ENCODE results near the gene TFIP11.

GRCh38 chr22:26548303-26548702 lies 36.0 kb upstream of the TFIP11 start:
- TF ChIP-seq REST (IDR thresholded peaks at IDR 0.05; ENCODE audit: insufficient read depth in 1 of 2, low read depth in 2 of 2, low read length in 2 of 2) (no peak), TAF1 (IDR thresholded peaks at IDR 0.05; ENCODE audit: borderline replicate concordance, insufficient read depth, low read length) (no peak), POLR2AphosphoS5 (IDR thresholded peaks at IDR 0.05; ENCODE audit: low read depth, low read length) (no peak), SIN3A (IDR thresholded peaks at IDR 0.05; ENCODE audit: borderline replicate concordance, insufficient read depth, low read length) (no peak)

Measured in PFSK-1 (cell line).